Skeletal muscle cell (primary cell): Measurements from ENCODE around the gene KRTAP2-1.
"Not testable (repeated sequence)": the region's sequence is repeated elsewhere in the genome, so short reads cannot be mapped to it uniquely, and the experiment has no call there.

Source experiments
- DNase-seq: peaks from one replicate; pipeline ENCODE4 v3.0.0-alpha.2; 2010; ENCODE audit warnings: low read depth
- H3K4me3 ChIP-seq: 2 replicates; pipeline ENCODE4 v1.5.1; 2011; ENCODE audit warnings: low read depth, mild to moderate bottlenecking, control low read depth, low read length, moderate library complexity

Gene KRTAP2-1, protein sequence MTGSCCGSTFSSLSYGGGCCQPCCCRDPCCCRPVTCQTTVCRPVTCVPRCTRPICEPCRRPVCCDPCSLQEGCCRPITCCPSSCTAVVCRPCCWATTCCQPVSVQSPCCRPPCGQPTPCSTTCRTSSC

DNA sequence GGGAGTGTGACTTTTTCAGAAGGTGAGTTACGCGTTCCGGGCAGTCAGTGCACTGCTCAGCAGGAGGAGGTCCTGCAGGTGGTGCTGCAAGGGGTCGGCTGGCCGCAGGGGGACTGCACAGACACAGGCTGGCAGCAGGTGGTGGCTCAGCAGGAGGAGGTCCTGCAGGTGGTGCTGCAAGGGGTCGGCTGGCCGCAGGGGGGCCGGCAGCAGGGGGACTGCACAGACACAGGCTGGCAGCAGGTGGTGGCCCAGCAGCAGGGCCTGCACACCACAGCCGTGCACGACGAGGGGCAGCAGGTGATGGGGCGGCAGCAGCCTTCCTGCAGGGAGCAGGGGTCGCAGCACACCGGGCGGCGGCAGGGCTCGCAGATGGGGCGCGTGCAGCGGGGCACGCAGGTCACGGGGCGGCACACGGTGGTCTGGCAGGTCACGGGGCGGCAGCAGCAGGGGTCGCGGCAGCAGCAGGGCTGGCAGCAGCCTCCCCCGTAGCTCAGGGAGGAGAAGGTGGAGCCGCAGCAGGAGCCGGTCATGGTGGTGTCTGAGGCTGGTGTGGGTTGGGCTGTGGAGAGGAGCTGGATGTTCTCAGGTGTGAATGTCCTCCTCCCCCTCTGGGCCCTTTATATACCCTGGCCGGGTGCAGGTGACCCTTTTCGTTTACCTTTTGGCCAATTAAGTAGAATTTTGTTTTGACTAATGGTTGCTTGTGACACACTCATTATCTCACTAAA lies at the start of gene KRTAP2-1:
KRTAP2-1 (minus strand) TSS at position 582 of the 731 bp plus-strand sequence; CDS start at position 533, 49 bp downstream.
- DNase-seq, H3K4me3 ChIP-seq: not testable (repeated sequence)

- no peak for DNase-seq
- no peak overlapping the region for H3K4me3 ChIP-seq
Measured at GRCh38 chr17:41096055-41096454, 48.9 kb upstream of the KRTAP2-1 start.

DNA sequence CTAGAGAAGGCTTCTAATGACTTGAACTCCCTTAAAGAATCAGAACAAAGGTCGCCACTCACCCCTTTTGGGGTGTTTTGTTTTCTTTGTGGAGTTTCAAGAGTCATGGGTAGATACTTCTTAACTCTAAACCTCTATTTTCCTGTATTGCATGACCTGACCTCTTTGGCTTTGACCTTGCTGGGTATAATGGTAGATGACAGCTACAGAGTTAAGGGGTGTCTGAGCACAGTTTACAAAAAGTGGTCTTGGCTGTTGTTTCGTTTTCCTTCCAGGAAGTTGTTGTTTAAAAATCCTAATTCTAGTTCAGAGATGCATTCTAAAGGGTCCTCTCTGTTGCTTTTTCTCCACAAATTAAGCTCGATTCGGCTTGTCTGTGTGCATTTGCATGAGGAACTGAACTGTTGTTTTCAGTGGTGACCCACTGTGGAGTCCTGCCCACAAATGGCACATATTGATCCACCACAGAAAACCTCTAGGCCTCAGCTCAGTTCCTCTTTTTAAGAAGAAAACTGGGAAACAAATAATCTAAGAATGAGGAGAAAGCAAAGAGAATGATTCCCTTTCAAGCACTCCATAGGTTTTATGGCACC lies 41.7 kb upstream of the KRTAP2-1 start:
- not testable (repeated sequence) for DNase-seq, H3K4me3 ChIP-seq

DNA sequence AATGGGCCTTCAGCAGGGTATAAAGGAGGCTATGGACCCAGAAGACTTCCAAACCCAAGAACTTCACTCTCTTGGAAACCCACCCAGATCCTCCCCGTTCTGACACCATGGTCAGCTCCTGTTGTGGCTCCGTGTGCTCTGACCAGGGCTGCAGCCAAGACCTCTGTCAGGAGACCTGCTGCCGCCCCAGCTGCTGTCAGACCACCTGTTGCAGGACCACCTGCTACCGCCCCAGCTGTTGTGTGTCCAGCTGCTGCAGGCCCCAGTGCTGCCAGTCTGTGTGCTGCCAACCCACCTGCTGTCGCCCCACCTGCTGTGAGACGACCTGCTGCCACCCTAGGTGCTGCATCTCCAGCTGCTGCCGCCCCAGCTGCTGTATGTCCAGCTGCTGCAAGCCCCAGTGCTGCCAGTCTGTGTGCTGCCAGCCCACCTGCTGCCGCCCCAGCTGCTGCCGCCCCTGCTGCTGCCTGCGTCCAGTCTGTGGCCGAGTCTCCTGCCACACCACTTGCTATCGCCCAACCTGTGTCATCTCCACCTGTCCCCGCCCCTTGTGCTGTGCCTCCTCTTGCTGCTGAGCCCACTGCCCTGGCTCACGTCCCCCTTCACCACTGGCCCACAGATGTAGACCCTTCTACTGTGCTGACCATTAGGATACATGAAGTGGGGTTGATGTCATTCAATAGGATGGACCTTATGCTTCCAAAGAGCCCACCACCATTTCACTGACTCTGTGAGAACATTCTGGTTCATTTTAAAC lies 37.2 kb upstream of the KRTAP2-1 start, which contains the start of gene KRTAP4-7:
KRTAP4-7 (plus strand) TSS at position 51 of the 757 bp plus-strand sequence; CDS start at position 108, 57 bp downstream.
- not testable (repeated sequence) for H3K4me3 ChIP-seq, DNase-seq

- not testable (repeated sequence) for DNase-seq, H3K4me3 ChIP-seq
Measured at GRCh38 chr17:41083427-41083826, 36.3 kb upstream of the KRTAP2-1 start.

- DNase-seq: no peak
- H3K4me3 ChIP-seq: no peak overlapping the region
Measured at GRCh38 chr17:41082626-41083025, 35.5 kb upstream of the KRTAP2-1 start.

GRCh38 chr17:41076788-41077187 lies 29.7 kb upstream of the KRTAP2-1 start:
- DNase-seq: no peak
- H3K4me3 ChIP-seq: no peak overlapping the region

DNA sequence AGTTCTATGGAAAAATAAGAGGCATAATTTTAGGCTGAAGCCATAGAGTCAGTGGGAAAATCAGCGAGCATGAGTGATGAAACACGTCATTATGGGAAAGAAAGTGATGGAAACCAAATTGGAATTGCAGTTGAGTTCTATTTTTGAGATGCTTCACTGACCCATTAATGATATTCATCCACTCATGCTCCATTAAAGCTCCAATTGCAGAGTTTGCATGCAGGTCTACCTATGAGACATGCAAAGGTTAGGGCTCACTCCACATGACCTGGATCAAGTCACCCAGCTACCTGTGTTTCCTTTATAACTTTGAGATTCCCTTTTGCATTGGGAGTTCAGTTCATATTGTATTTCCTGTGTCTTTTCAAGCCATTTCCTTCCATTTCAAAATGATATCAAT lies 26.6 kb upstream of the KRTAP2-1 start:
- no peak for DNase-seq
- no peak overlapping the region for H3K4me3 ChIP-seq

DNA sequence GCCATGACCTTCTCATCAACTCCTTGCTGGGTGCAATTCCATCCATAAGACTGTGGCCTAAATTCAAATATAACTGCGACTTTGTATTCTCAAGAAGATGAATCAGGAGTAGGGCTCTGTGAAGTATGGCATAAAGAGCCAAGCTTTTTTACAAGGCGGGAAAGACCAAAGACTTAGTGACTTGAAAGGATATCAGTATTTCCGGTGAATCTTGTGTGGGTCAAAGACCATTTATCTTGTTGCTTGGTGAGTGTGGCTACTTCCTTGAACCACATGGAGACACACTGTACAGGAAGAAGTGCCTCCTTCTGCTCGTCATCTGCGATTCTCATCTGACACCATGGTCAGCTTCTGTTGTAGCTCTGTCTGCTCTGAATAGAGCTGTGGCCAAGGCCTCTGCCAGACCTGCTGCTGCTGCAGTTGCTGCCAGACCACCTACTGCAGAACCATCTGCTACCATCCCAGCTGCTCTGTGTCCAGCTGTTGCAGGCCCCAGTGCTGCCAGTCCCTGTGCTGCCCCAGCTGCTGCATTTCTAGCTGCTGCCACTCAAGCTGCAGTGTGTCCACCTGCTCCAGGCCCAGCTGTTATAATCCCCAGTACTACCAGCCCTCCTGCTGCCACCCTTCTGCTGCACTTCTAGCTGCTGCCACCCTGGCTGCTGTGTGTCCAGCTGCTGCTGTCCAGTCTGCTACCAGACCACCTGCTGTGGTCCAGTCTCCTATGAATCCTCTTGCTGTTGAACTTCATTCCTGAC lies 24.7 kb upstream of the KRTAP2-1 start:
- H3K4me3 ChIP-seq: no peak overlapping the region
- peak; percentile 64 for DNase-seq

GRCh38 chr17:41069031-41069430 lies 21.9 kb upstream of the KRTAP2-1 start:
- H3K4me3 ChIP-seq: no peak overlapping the region
- DNase-seq: no peak

DNA sequence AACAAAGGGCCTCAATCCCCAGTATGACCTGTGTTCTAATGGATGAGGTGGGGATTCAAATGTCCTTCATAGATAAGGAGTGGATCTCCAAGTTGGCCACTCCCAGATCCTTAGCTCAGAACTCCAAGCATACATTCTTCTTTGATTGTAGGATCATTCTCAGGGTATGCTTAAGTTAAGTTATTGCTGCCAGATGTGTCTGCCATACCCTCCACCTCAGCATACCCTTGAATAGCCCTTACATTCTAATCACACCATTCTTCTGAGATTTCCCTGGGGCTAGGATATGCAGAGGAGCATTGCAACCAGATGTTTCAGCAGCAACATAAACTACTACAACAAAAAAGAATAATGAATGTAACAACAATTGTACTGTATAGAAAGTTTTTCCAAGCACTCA lies 20.2 kb upstream of the KRTAP2-1 start:
- H3K4me3 ChIP-seq: no peak overlapping the region
- DNase-seq: no peak

DNA sequence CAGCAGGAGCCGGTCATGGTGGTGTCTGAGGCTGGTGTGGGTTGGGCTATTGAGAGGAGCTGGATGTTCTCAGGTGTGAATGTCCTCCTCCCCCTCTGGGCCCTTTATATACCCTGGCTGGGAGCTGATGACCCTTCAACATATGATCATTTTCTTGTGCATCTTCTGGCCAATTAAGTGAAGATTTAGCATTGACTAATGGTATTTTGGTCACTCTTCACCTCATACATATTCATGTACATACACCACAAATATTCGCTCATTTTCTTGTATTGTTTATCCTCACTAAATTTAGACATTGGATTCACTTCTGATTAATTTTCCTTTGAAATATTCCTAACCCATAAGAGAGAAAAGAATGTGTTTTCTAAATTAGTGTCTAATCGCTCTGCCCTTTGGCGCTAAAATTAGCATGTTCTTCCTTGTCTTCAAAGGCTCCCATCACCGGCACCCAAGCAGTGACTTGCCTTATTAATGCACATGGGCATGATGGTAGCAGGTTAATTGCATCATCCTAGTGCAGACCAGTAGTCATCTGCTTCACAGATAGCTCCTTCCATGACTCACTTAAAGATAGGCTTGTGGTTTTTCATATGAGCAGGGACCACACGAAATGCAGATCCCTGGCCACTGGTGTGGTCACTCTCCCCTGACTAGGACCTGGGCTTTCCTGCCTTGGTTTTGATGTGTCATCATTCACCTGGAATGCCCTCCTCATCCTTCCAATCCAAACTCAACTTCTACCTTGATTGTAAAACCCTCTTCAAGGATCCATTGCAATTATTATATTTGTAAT lies 18.9 kb upstream of the KRTAP2-1 start, which contains the start of gene KRTAP2-4:
KRTAP2-4 (minus strand) TSS at position 51 of the 796 bp plus-strand sequence; CDS start at position 17, 34 bp downstream.
- H3K4me3 ChIP-seq: no peak within 1 kb of the TSS
- peak; percentile 71 for DNase-seq

DNA sequence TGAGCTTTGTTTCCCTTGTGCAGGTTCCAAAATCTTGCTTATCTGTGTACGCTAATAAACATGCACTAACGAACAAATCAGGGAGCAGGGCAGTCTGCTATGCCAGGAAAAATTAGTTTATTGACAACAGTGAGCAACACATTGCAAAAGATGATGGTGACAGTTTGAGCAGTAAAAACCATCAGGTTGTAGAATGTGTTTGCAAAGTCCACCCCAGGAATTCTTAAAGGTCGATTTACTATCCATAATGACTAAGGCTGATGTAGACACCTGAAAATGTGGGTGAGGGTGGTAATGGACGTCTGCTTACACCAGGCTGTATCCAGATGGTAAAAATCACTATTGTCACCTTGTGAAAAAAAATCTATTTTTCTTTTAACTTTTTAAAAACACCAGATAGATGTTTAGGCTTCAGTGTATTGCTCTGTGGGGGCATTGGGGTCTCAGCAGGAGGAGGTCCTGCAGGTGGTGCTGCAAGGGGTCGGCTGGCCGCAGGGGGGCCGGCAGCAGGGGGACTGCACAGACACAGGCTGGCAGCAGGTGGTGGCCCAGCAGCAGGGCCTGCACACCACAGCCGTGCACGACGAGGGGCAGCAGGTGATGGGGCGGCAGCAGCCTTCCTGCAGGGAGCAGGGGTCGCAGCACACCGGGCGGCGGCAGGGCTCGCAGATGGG lies 18.0 kb upstream of the KRTAP2-1 start:
- not testable (repeated sequence) for DNase-seq, H3K4me3 ChIP-seq

- DNase-seq: no peak
- no peak overlapping the region for H3K4me3 ChIP-seq
Measured at GRCh38 chr17:41064301-41064700, 17.2 kb upstream of the KRTAP2-1 start.

GRCh38 chr17:41063449-41063848 lies 16.3 kb upstream of the KRTAP2-1 start:
- no peak overlapping the region for H3K4me3 ChIP-seq
- no peak for DNase-seq

DNA sequence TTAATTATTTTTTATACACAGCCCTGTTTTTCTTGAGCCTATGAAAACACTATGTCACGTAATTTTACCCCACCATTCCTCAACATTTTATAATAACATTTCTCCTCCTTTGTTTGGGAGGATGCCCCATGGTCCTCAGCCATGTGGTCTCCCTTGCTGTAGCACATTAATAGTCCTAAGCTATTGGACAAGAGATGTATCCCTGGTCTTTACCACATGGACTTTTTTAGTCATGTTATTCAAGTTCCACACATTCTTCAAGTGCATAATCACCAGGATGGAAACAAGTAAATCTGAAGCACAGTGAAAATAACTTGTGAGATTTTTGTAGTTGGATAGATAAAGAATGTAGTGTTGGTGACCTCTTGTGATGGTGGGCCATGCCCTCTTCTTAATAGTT lies 14.8 kb upstream of the KRTAP2-1 start:
- DNase-seq: peak; percentile 82
- no peak overlapping the region for H3K4me3 ChIP-seq

DNA sequence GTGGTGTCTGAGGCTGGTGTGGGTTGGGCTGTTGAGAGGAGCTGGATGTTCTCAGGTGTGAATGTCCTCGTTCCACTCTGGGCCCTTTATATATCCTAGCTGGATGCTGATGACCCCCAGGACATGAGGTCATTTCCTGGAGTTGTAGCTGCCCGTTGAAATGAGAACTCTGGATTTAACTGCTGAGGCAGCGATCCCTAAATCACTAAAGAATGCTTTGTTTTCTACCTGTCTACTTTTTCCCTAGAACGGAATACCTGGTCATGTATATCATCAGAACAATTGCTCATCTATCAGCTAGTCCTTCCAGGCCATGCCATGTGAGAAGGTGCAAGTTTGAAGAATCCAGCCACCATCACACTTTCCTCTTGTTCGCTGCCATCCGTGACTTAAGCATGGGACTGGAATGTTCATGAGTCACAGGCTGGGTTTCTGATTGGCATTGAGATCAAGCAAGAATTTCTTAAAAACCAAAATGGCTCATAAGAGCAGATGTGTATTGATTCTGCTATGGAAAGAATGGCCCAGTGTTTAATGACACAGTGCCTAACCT lies 13.0 kb upstream of the KRTAP2-1 start, which contains the start of gene KRTAP2-3:
KRTAP2-3 (minus strand) TSS at position 63 of the 553 bp plus-strand sequence. CDS start 64 bp downstream, outside the sequence.
- H3K4me3 ChIP-seq: no peak within 1 kb of the TSS
- peak; percentile 78 for DNase-seq
